Activated CD8-positive, alpha-beta T cell treated with anti-CD3 and anti-CD28 coated beads, Interleukin-2, amount 10 ng/mL, durations not matched to agents 7 days and 5 days (primary cell): Measurements from ENCODE around the gene NABP1. TPM values are rescaled to one million over a fixed set of nuclear protein-coding genes. Genes with fewer than 3 reads are reported as not detected.

Experiments
- ATAC-seq: fragments of 150-1000 bp; cut with Tn5 transposase; one replicate; pipeline ENCODE4 v1.10.0; 2021; ENCODE audit warnings: moderate library complexity
- CTCF ChIA-PET: fragments of 350-600 bp; sonication (Branson Sonifier 250); formaldehyde crosslinking; loops from one replicate; lab custom pipeline; 2021; ENCODE audit warnings: antibody characterized with exemption; lab: Charles Lee
- POLR2A ChIA-PET: fragments of 350-600 bp; sonication (Branson Sonifier 250); formaldehyde crosslinking; loops from one replicate; lab custom pipeline; 2021; ENCODE audit warnings: antibody characterized with exemption; lab: Charles Lee
- DNase-seq: peaks from one replicate; pipeline ENCODE4 v3.0.0-alpha.2; 2020
- H3K27ac Mint-ChIP-seq: one replicate; pipeline ENCODE4 v1.8.0; 2021; ENCODE audit warnings: mild to moderate bottlenecking, mixed read lengths
- H3K27me3 Mint-ChIP-seq: one replicate; pipeline ENCODE4 v1.8.0; 2021; ENCODE audit warnings: low read depth, mixed read lengths
- H3K36me3 Mint-ChIP-seq: one replicate; pipeline ENCODE4 v1.8.0; 2021; ENCODE audit warnings: low read depth, mixed read lengths
- H3K4me1 Mint-ChIP-seq: one replicate; pipeline ENCODE4 v1.8.0; 2021; ENCODE audit warnings: low read depth, mixed read lengths
- H3K4me3 Mint-ChIP-seq: one replicate; pipeline ENCODE4 v1.8.0; 2021; ENCODE audit warnings: mild to moderate bottlenecking, mixed read lengths
- H3K9me3 Mint-ChIP-seq: one replicate; pipeline ENCODE4 v1.8.0; 2022; ENCODE audit warnings: mixed read lengths; ENCODE audit not compliant: insufficient read depth
- total RNA-seq, 2 experiments: library from RNA; stranded (reverse); gene quantifications; one replicate each; pipeline ENCODE4 v1.2.3, GENCODE V29; 2021

Gene NABP1
- 10 to 100 TPM; 52.4 to 54.1 TPM for total RNA-seq

GRCh38 chr2:191677646-191678436 is at the start of gene NABP1:
TSS of gene NABP1 (plus strand) at chr2:191678136. CDS start at chr2:191678615, 479 bp downstream.
- peaks cover 46% of the 10 kb centered on the region for H3K4me1 Mint-ChIP-seq
- H3K4me3 Mint-ChIP-seq: peak within 1 kb of the TSS; percentile 97
- H3K36me3 Mint-ChIP-seq: peaks cover 45% of the 10 kb centered on the region
- DNase-seq (peak; percentile 99), ATAC-seq (peak; percentile 84)
- ChIA-PET CTCF (interaction anchor here (0.8 to 5.3 kb wide), 12 partner anchors 11 to 484 kb away, joined by 3 to 37 read pairs (median 4); no protein-coding TSS in a partner anchor), POLR2A (interaction anchor here (0.6 to 8.3 kb wide), 51 partner anchors 8 to 798 kb away, joined by 3 to 173 read pairs (median 4); partner anchors contain the start of genes STAT1 and STAT4)
- H3K27ac Mint-ChIP-seq: peak within 1 kb of the TSS; percentile 99
- H3K27me3 Mint-ChIP-seq: no peaks in the 10 kb centered on the region
- H3K9me3 Mint-ChIP-seq: no peaks in the 10 kb centered on the region

GRCh38 chr2:191629001-191629453 is 48.9 kb upstream of the NABP1 start:
- Mint-ChIP-seq H3K4me1 (peaks cover 39% of the 10 kb centered on the region), H3K4me3 (no peak overlapping the region), H3K27ac (no peak overlapping the region), H3K27me3 (peaks cover 2% of the 10 kb centered on the region), H3K36me3 (peaks cover 4% of the 10 kb centered on the region), H3K9me3 (no peaks in the 10 kb centered on the region)
- ChIA-PET CTCF (interaction anchor here (0.8 to 2.7 kb wide), 3 partner anchors 9 to 48 kb away, joined by 4 to 9 read pairs (median 4); no protein-coding TSS in a partner anchor), POLR2A (interaction anchor here (1.9 kb wide), 1 partner anchor 49 kb away, joined by 13 read pairs; the partner anchor contains the start of gene NABP1)
- no peak for DNase-seq
- ATAC-seq: no peak

- Mint-ChIP-seq H3K36me3 (no peaks in the 10 kb centered on the region), H3K4me1 (peaks cover 33% of the 10 kb centered on the region), H3K9me3 (no peaks in the 10 kb centered on the region), H3K27ac (no peak overlapping the region), H3K4me3 (no peak overlapping the region), H3K27me3 (peaks cover 2% of the 10 kb centered on the region)
- ATAC-seq: no peak
- no peak for DNase-seq
- ChIA-PET CTCF (interaction anchor here (1.7 to 2.7 kb wide), 3 partner anchors 9 to 46 kb away, joined by 6 to 9 read pairs (median 7); no protein-coding TSS in a partner anchor), POLR2A (interaction anchor here (1.1 to 5.0 kb wide), 2 partner anchors 47 to 50 kb away, joined by 3 to 32 read pairs; partner anchors contain the start of gene NABP1)
These were observed 47.8 kb upstream of the NABP1 start for GRCh38 chr2:191629976-191630712.

- ChIA-PET CTCF (interaction anchor here (0.7 to 2.0 kb wide), 3 partner anchors 8 to 44 kb away, joined by 3 to 7 read pairs (median 6); no protein-coding TSS in a partner anchor), POLR2A (interaction anchor here (0.6 to 5.0 kb wide), 3 partner anchors 13 to 46 kb away, joined by 3 to 32 read pairs (median 3); partner anchors contain the start of gene NABP1)
- Mint-ChIP-seq H3K27me3 (peaks cover 2% of the 10 kb centered on the region), H3K4me1 (peaks cover 41% of the 10 kb centered on the region), H3K4me3 (no peak overlapping the region), H3K36me3 (no peaks in the 10 kb centered on the region), H3K9me3 (no peaks in the 10 kb centered on the region), H3K27ac (no peak overlapping the region)
- ATAC-seq: no peak
- DNase-seq: no peak
These were observed 46.2 kb upstream of the NABP1 start for GRCh38 chr2:191631754-191632153.

- ATAC-seq: no peak
- DNase-seq: no peak
- Mint-ChIP-seq H3K36me3 (no peaks in the 10 kb centered on the region), H3K27me3 (peaks cover 2% of the 10 kb centered on the region), H3K4me1 (peaks cover 48% of the 10 kb centered on the region), H3K9me3 (no peaks in the 10 kb centered on the region), H3K27ac (no peak overlapping the region), H3K4me3 (no peak overlapping the region)
- ChIA-PET CTCF (interaction anchor here (0.7 to 1.4 kb wide), 2 partner anchors 8 to 13 kb away, joined by 3 to 6 read pairs; no protein-coding TSS in a partner anchor), POLR2A (interaction anchor here (0.6 to 5.0 kb wide), 3 partner anchors 13 to 45 kb away, joined by 3 to 32 read pairs (median 3); partner anchors contain the start of gene NABP1)
These were observed 45.5 kb upstream of the NABP1 start for GRCh38 chr2:191632426-191632825.

GRCh38 chr2:191634791-191635190 is 43.1 kb upstream of the NABP1 start:
- H3K27me3 Mint-ChIP-seq: peaks cover 2% of the 10 kb centered on the region
- no peak overlapping the region for H3K27ac Mint-ChIP-seq
- H3K9me3 Mint-ChIP-seq: no peaks in the 10 kb centered on the region
- no peaks in the 10 kb centered on the region for H3K36me3 Mint-ChIP-seq
- no peak overlapping the region for H3K4me3 Mint-ChIP-seq
- ChIA-PET CTCF (interaction anchor here (1.4 to 5.0 kb wide), 2 partner anchors 41 to 67 kb away, joined by 5 to 37 read pairs; partner anchors contain the start of gene NABP1), POLR2A (interaction anchor here (4.7 kb wide), 1 partner anchor 43 kb away, joined by 164 read pairs; the partner anchor contains the start of gene NABP1)
- no peak for DNase-seq
- ATAC-seq: no peak
- peaks cover 63% of the 10 kb centered on the region for H3K4me1 Mint-ChIP-seq

GRCh38 chr2:191635333-191636234 is 42.4 kb upstream of the NABP1 start:
- ATAC-seq (peak; percentile 45), DNase-seq (peak; percentile 34)
- Mint-ChIP-seq H3K9me3 (no peaks in the 10 kb centered on the region), H3K27ac (peak overlapping the region; percentile 61), H3K27me3 (no peaks in the 10 kb centered on the region), H3K4me3 (no peak overlapping the region), H3K36me3 (peaks cover 3% of the 10 kb centered on the region), H3K4me1 (peaks cover 63% of the 10 kb centered on the region)
- ChIA-PET CTCF (interaction anchor here (1.4 to 5.0 kb wide), 3 partner anchors 41 to 68 kb away, joined by 3 to 37 read pairs (median 5); partner anchors contain the start of gene NABP1), POLR2A (interaction anchor here (3.2 to 4.7 kb wide), 2 partner anchors 17 to 42 kb away, joined by 23 to 164 read pairs; partner anchors contain the start of gene NABP1)

GRCh38 chr2:191636235-191636543 is 41.7 kb upstream of the NABP1 start:
- DNase-seq (no peak), ATAC-seq (no peak)
- H3K27ac Mint-ChIP-seq: peak overlapping the region; percentile 40
- ChIA-PET CTCF (interaction anchor here (1.4 to 5.0 kb wide), 3 partner anchors 40 to 69 kb away, joined by 3 to 37 read pairs (median 5); partner anchors contain the start of gene NABP1), POLR2A (interaction anchor here (1.0 to 4.7 kb wide), 3 partner anchors 16 to 42 kb away, joined by 3 to 164 read pairs (median 23); partner anchors contain the start of gene NABP1)
- H3K27me3 Mint-ChIP-seq: no peaks in the 10 kb centered on the region
- H3K4me3 Mint-ChIP-seq: no peak overlapping the region
- peaks cover 3% of the 10 kb centered on the region for H3K36me3 Mint-ChIP-seq
- H3K4me1 Mint-ChIP-seq: peaks cover 64% of the 10 kb centered on the region
- no peaks in the 10 kb centered on the region for H3K9me3 Mint-ChIP-seq

GRCh38 chr2:191636586-191636985 is 41.4 kb upstream of the NABP1 start:
- CTCF ChIA-PET: interaction anchor here (0.6 to 5.0 kb wide), 7 partner anchors 12 to 415 kb away, joined by 3 to 37 read pairs (median 3); partner anchors contain the start of gene NABP1
- Mint-ChIP-seq H3K4me1 (peaks cover 61% of the 10 kb centered on the region), H3K36me3 (peaks cover 3% of the 10 kb centered on the region), H3K4me3 (no peak overlapping the region), H3K27ac (no peak overlapping the region), H3K27me3 (no peaks in the 10 kb centered on the region), H3K9me3 (no peaks in the 10 kb centered on the region)
- no peak for ATAC-seq
- no peak for DNase-seq
- POLR2A ChIA-PET: interaction anchor here (1.0 to 4.7 kb wide), 4 partner anchors 17 to 41 kb away, joined by 3 to 164 read pairs (median 14); partner anchors contain the start of gene NABP1
